BLaER1 (cell line): ENCODE measurements around the gene SCN1A.
"Not testable (repeated sequence)": the region's sequence is repeated elsewhere in the genome, so short reads cannot be mapped to it uniquely, and the experiment has no call there.

ENCODE experiments used
- H3K27ac ChIP-seq: shearing (Covaris generic); formaldehyde crosslinking; 2 replicates; pipeline ENCODE4 v1.8.1; 2022
- H3K27me3 ChIP-seq: shearing (Covaris generic); formaldehyde crosslinking; 2 replicates; pipeline ENCODE4 v1.8.1; 2022
- H3K36me3 ChIP-seq: shearing (Covaris generic); formaldehyde crosslinking; 2 replicates; pipeline ENCODE4 v1.8.1; 2022
- H3K4me1 ChIP-seq: shearing (Covaris generic); formaldehyde crosslinking; 2 replicates; pipeline ENCODE4 v1.8.1; 2022
- H3K4me2 ChIP-seq: shearing (Covaris generic); formaldehyde crosslinking; 2 replicates; pipeline ENCODE4 v1.8.1; 2022
- H3K4me3 ChIP-seq: shearing (Covaris generic); formaldehyde crosslinking; 2 replicates; pipeline ENCODE4 v1.8.1; 2022
- H3K9ac ChIP-seq: shearing (Covaris generic); formaldehyde crosslinking; 2 replicates; pipeline ENCODE4 v1.8.1; 2022
- H3K9me3 ChIP-seq: shearing (Covaris generic); formaldehyde crosslinking; 2 replicates; pipeline ENCODE4 v1.8.1; 2022
- H4K20me1 ChIP-seq: shearing (Covaris generic); formaldehyde crosslinking; 2 replicates; pipeline ENCODE4 v1.8.1; 2022
- Cebpa-rat ChIP-seq: shearing (Covaris generic); IDR thresholded peaks from 2 replicates; pipeline ENCODE4 v1.8.1; 2022

The SCN1A gene

GRCh38 chr2:166011660-166012059 lies 116.2 kb downstream of the SCN1A start:
- Histone ChIP-seq H3K4me3 (no peak overlapping the region), H3K36me3 (no peaks in the 10 kb centered on the region), H4K20me1 (no peaks in the 10 kb centered on the region), H3K9me3 (no peaks in the 10 kb centered on the region), H3K27me3 (no peaks in the 10 kb centered on the region), H3K4me2 (no peak overlapping the region), H3K9ac (no peak overlapping the region), H3K27ac (no peak overlapping the region), H3K4me1 (no peaks in the 10 kb centered on the region)
- TF ChIP-seq Cebpa-rat, result no peak

DNA sequence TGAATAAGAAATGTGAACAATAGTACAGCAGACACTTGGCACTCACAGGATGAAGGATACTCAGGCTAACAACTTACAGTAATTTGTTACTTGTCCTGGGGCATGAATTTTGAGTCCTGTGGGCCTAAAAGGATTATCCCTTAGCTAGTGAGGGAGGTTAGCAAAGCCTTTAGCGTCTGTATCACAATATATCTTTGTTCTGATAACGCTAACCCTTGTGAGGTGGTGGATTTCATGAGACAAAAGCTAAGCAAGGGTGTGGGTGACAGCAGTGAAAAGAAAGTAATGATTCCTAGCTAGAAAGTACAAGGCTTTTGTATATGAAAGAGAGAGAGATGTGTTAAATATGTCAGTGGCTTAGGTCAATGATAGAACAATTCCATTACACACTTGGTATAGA lies 127.4 kb downstream of the SCN1A start:
- H3K27me3 ChIP-seq, result no peaks in the 10 kb centered on the region
- H3K27ac ChIP-seq, result no peak overlapping the region
- no peaks in the 10 kb centered on the region for H3K9me3 ChIP-seq
- no peak overlapping the region for H3K4me2 ChIP-seq
- no peak overlapping the region for H3K9ac ChIP-seq
- no peaks in the 10 kb centered on the region for H3K36me3 ChIP-seq
- H3K4me3 ChIP-seq, result no peak overlapping the region
- no peak for TF ChIP-seq Cebpa-rat
- no peaks in the 10 kb centered on the region for H4K20me1 ChIP-seq
- H3K4me1 ChIP-seq, result no peaks in the 10 kb centered on the region

DNA sequence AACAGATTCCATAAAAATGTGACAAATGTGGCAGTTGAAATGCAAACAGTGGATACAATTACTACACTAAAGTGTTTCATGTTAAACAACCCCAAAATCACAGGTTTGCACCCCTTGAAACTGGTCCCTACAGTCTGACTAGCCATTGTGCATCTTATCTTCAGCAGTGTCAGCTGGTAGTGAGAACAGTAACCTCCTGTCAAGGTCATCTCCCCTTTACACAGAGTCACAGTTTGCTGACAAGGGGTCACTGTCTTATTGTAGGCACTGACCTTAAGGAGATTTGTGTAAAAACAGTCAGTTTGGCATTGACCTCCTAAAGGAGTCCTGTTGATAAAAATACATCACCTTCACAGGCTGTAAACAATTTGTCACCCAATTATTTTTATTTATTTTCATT lies 137.0 kb downstream of the SCN1A start:
- H3K9ac ChIP-seq, result no peak overlapping the region

GRCh38 chr2:165989851-165990250 lies 138.0 kb downstream of the SCN1A start:
- no peaks in the 10 kb centered on the region for H3K27me3 ChIP-seq
- no peaks in the 10 kb centered on the region for H3K4me1 ChIP-seq
- H3K9ac ChIP-seq, result no peak overlapping the region
- no peak overlapping the region for H3K4me3 ChIP-seq
- no peak overlapping the region for H3K4me2 ChIP-seq
- no peaks in the 10 kb centered on the region for H3K9me3 ChIP-seq
- no peak for TF ChIP-seq Cebpa-rat
- H3K27ac ChIP-seq, result no peak overlapping the region
- no peaks in the 10 kb centered on the region for H3K36me3 ChIP-seq
- H4K20me1 ChIP-seq, result no peaks in the 10 kb centered on the region

More for the DNA sequence above, 137.0 kb downstream of the SCN1A start:
- no peaks in the 10 kb centered on the region for H4K20me1 ChIP-seq
- no peaks in the 10 kb centered on the region for H3K9me3 ChIP-seq
- H3K4me3 ChIP-seq, result no peak overlapping the region
- H3K4me2 ChIP-seq, result no peak overlapping the region
- H3K36me3 ChIP-seq, result no peaks in the 10 kb centered on the region
- no peak overlapping the region for H3K27ac ChIP-seq
- no peaks in the 10 kb centered on the region for H3K4me1 ChIP-seq
- no peak for TF ChIP-seq Cebpa-rat
- no peaks in the 10 kb centered on the region for H3K27me3 ChIP-seq

GRCh38 chr2:165985120-165985519 lies 142.7 kb downstream of the SCN1A start:
- Histone ChIP-seq H3K4me3 (no peak overlapping the region), H3K9ac (no peak overlapping the region), H3K27me3 (no peaks in the 10 kb centered on the region), H3K4me1 (no peaks in the 10 kb centered on the region), H4K20me1 (no peaks in the 10 kb centered on the region), H3K4me2 (no peak overlapping the region), H3K9me3 (no peaks in the 10 kb centered on the region), H3K36me3 (no peaks in the 10 kb centered on the region), H3K27ac (no peak overlapping the region)
- no peak for TF ChIP-seq Cebpa-rat

GRCh38 chr2:165972161-165972560 lies 155.7 kb downstream of the SCN1A start:
- not testable (repeated sequence) for H3K27me3 ChIP-seq, H3K4me2 ChIP-seq, H3K4me3 ChIP-seq, H3K9me3 ChIP-seq, H3K4me1 ChIP-seq, H3K27ac ChIP-seq, H3K36me3 ChIP-seq, H3K9ac ChIP-seq, H4K20me1 ChIP-seq

GRCh38 chr2:165970663-165971062 lies 157.2 kb downstream of the SCN1A start:
- no peak for TF ChIP-seq Cebpa-rat

GRCh38 chr2:165969227-165969626 lies 158.6 kb downstream of the SCN1A start:
- no peaks in the 10 kb centered on the region for H3K36me3 ChIP-seq
- H3K27me3 ChIP-seq, result no peaks in the 10 kb centered on the region
- H3K9me3 ChIP-seq, result no peaks in the 10 kb centered on the region

More at GRCh38 chr2:165970663-165971062, 157.2 kb downstream of the SCN1A start:
- no peak overlapping the region for H3K27ac ChIP-seq
- no peaks in the 10 kb centered on the region for H3K36me3 ChIP-seq
- no peaks in the 10 kb centered on the region for H3K27me3 ChIP-seq
- no peaks in the 10 kb centered on the region for H4K20me1 ChIP-seq
- H3K9me3 ChIP-seq, result no peaks in the 10 kb centered on the region
- no peak overlapping the region for H3K4me2 ChIP-seq
- no peak overlapping the region for H3K9ac ChIP-seq
- no peak overlapping the region for H3K4me3 ChIP-seq
- H3K4me1 ChIP-seq, result no peaks in the 10 kb centered on the region

GRCh38 chr2:165967746-165968145 lies 160.1 kb downstream of the SCN1A start:
- TF ChIP-seq Cebpa-rat, result no peak
- no peaks in the 10 kb centered on the region for H3K27me3 ChIP-seq
- no peaks in the 10 kb centered on the region for H3K4me1 ChIP-seq
- no peaks in the 10 kb centered on the region for H3K36me3 ChIP-seq
- no peak overlapping the region for H3K4me3 ChIP-seq
- no peak overlapping the region for H3K4me2 ChIP-seq
- no peak overlapping the region for H3K27ac ChIP-seq
- no peak overlapping the region for H3K9ac ChIP-seq
- H4K20me1 ChIP-seq, result no peaks in the 10 kb centered on the region
- H3K9me3 ChIP-seq, result no peaks in the 10 kb centered on the region

More at GRCh38 chr2:165969227-165969626, 158.6 kb downstream of the SCN1A start:
- TF ChIP-seq Cebpa-rat, result no peak
- Histone ChIP-seq H3K4me1 (no peaks in the 10 kb centered on the region), H3K4me2 (no peak overlapping the region), H4K20me1 (no peaks in the 10 kb centered on the region), H3K9ac (no peak overlapping the region), H3K27ac (no peak overlapping the region), H3K4me3 (no peak overlapping the region)

DNA sequence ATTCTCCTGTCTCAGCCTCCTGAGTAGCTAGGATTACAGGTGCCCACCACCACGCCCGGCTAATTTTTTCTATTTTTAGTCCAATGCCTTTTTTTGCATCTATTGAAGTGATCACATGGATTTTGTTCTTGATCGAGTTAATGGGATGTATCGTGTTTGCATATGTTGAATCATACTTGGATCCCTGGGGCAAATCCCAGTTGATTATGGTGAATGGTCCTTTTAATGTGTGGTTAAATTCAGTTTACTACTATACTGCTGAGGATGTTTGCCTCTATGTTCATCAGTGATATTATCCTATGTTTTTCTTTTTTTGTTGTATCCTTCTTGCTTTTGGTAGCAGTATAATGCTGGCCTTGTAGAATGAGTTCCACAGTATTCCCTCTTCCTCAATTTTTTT lies 166.0 kb downstream of the SCN1A start:
- Histone ChIP-seq H3K4me3 (no peak overlapping the region), H3K9me3 (peaks cover 6% of the 10 kb centered on the region), H4K20me1 (no peaks in the 10 kb centered on the region), H3K4me1 (no peaks in the 10 kb centered on the region), H3K27me3 (no peaks in the 10 kb centered on the region), H3K9ac (no peak overlapping the region), H3K27ac (no peak overlapping the region), H3K36me3 (no peaks in the 10 kb centered on the region), H3K4me2 (no peak overlapping the region)
- no peak for TF ChIP-seq Cebpa-rat

GRCh38 chr2:165959371-165959770 lies 168.4 kb downstream of the SCN1A start:
- H3K9ac ChIP-seq, result no peak overlapping the region
- TF ChIP-seq Cebpa-rat, result no peak
- no peak overlapping the region for H3K27ac ChIP-seq

More at GRCh38 chr2:165959371-165959770, 168.4 kb downstream of the SCN1A start:
- Histone ChIP-seq H3K9me3 (peaks cover 12% of the 10 kb centered on the region), H3K4me1 (peaks cover 7% of the 10 kb centered on the region), H3K4me2 (no peak overlapping the region), H3K27me3 (no peaks in the 10 kb centered on the region), H4K20me1 (no peaks in the 10 kb centered on the region), H3K4me3 (no peak overlapping the region), H3K36me3 (no peaks in the 10 kb centered on the region)
